IgD-negative memory B cell (primary cell): ENCODE data around the gene ZNF266. TPM values are rescaled to one million over a fixed set of nuclear protein-coding genes. Genes with fewer than 3 reads are reported as not detected.

Source experiments
- H3K27ac Mint-ChIP-seq, 3 donors: one replicate each; pipeline ENCODE4 v1.8.0; 2020 to 2022; ENCODE audit warnings: mild to moderate bottlenecking in 3 of 3, mixed read lengths in 3 of 3, moderate library complexity in 1 of 3
- H3K27me3 Mint-ChIP-seq: one replicate; pipeline ENCODE4 v1.8.0; 2021; ENCODE audit warnings: mixed read lengths
- H3K36me3 Mint-ChIP-seq: one replicate; pipeline ENCODE4 v1.8.0; 2020; ENCODE audit warnings: mild to moderate bottlenecking, mixed read lengths
- H3K4me1 Mint-ChIP-seq, 3 donors: one replicate each; pipeline ENCODE4 v1.8.0; 2020 to 2022; ENCODE audit warnings: mixed read lengths in 3 of 3, mild to moderate bottlenecking in 1 of 3
- H3K4me3 Mint-ChIP-seq, 4 donors: one replicate each; pipeline ENCODE4 v1.8.0; 2020 to 2022; ENCODE audit warnings: mild to moderate bottlenecking in 4 of 4, mixed read lengths in 4 of 4, moderate library complexity in 3 of 4
- H3K9me3 Mint-ChIP-seq, 3 donors: one replicate each; pipeline ENCODE4 v1.8.0; 2020 to 2021; ENCODE audit warnings: mixed read lengths in 3 of 3, mild to moderate bottlenecking in 1 of 3
- polyA plus RNA-seq: library from polyadenylated mRNA; unstranded; fragments of 300-500 nt; fragmentation: Illumina TruSeq; gene quantifications from one replicate; pipeline ENCODE4 v1.2.3, GENCODE V29; 2021

The ZNF266 gene
- polyA plus RNA-seq, 1 donor from 2014 or later, result 14.5 TPM

- Mint-ChIP-seq H3K36me3 (peaks cover 3% of the 10 kb centered on the region), H3K27ac (peak overlapping the region in 1 of 3 donors; percentile 46), H3K4me1 (peaks cover 2 to 3% (median 2%) of the 10 kb centered on the region in 3 donors), H3K27me3 (peaks cover 3% of the 10 kb centered on the region), H3K9me3 (peaks cover 17 to 34% (median 28%) of the 10 kb centered on the region in 3 donors), H3K4me3 (peak overlapping the region; percentile 71 to 89 (median 76))
Measured at GRCh38 chr19:9406798-9407352, 28.5 kb downstream of the ZNF266 start.

GRCh38 chr19:9381361-9381785, 54.0 kb downstream of the ZNF266 start:
- Mint-ChIP-seq H3K27me3 (no peaks in the 10 kb centered on the region), H3K4me1 (peaks cover 0 to under 1% (median 0%) of the 10 kb centered on the region in 3 donors), H3K4me3 (no peak overlapping the region), H3K9me3 (peaks cover 20 to 57% (median 56%) of the 10 kb centered on the region in 3 donors), H3K36me3 (peaks cover 46% of the 10 kb centered on the region), H3K27ac (no peak overlapping the region)

- Mint-ChIP-seq H3K4me3 (no peak overlapping the region), H3K9me3 (peaks cover 16 to 69% (median 46%) of the 10 kb centered on the region in 3 donors), H3K27me3 (no peaks in the 10 kb centered on the region), H3K27ac (no peak overlapping the region), H3K4me1 (no peaks in the 10 kb centered on the region), H3K36me3 (peaks cover 36% of the 10 kb centered on the region)
Measured at GRCh38 chr19:9370738-9371619, 64.4 kb downstream of the ZNF266 start.

GRCh38 chr19:9362905-9363304, 72.5 kb downstream of the ZNF266 start, which contains the start of gene ZNF177:
Gene ZNF177, plus strand, starts transcription at chr19:9363013. Its CDS starts 15,299 bp downstream, at chr19:9378312.
- peaks cover 15 to 39% (median 36%) of the 10 kb centered on the region in 3 donors for H3K9me3 Mint-ChIP-seq
- peak within 1 kb of the TSS in 1 of 4 donors; percentile 69 for H3K4me3 Mint-ChIP-seq
- peaks cover 2% of the 10 kb centered on the region for H3K27me3 Mint-ChIP-seq
- peaks cover 26% of the 10 kb centered on the region for H3K36me3 Mint-ChIP-seq
- H3K27ac Mint-ChIP-seq, result no peak within 1 kb of the TSS
- H3K4me1 Mint-ChIP-seq, result peaks cover 0 to 4% (median 0%) of the 10 kb centered on the region in 3 donors

Other genes starting within 250 kb of the ZNF266 start
- not detected for gene OR7D4, start 216.0 kb downstream of the ZNF266 start, polyA plus RNA-seq
- not detected for gene OR7E24, start 184.6 kb downstream of the ZNF266 start, polyA plus RNA-seq
- 8.6 TPM for gene ZNF699, start 125.7 kb downstream of the ZNF266 start, polyA plus RNA-seq
- 24.6 TPM for gene ZNF559, start 111.4 kb downstream of the ZNF266 start, polyA plus RNA-seq
- 1.6 TPM for gene ZNF177, start 72.6 kb downstream of the ZNF266 start, polyA plus RNA-seq
- not detected for gene ZNF560, start 63.0 kb upstream of the ZNF266 start, polyA plus RNA-seq
- 12.1 TPM for gene ZNF426, start 103.1 kb upstream of the ZNF266 start, polyA plus RNA-seq
- gene ZNF121, start 148.9 kb upstream of the ZNF266 start, polyA plus RNA-seq, result 2.9 TPM
- 19.1 TPM for gene ZNF561, start 185.7 kb upstream of the ZNF266 start, polyA plus RNA-seq
- gene ZNF562, start 239.5 kb upstream of the ZNF266 start, polyA plus RNA-seq, result 4.7 TPM